ENCODE results near the gene TCP1. TPM values are rescaled to one million over a fixed set of nuclear protein-coding genes. Genes with fewer than 3 reads are reported as not detected.
A peak's percentile ranks its signal among the peaks of the same experiment; 100 is the strongest.

The TCP1 gene
- total RNA-seq, 1 donor from 2014 or later: 213 TPM

GRCh38 chr6:159762681-159763293 lies 26.6 kb downstream of the TCP1 start:
- Mint-ChIP-seq H3K9me3 (ENCODE audit: unreplicated experiment) (no peaks in the 10 kb centered on the region), H3K36me3 (ENCODE audit: low read depth, unreplicated experiment) (peaks cover 41% of the 10 kb centered on the region), H3K4me1 (ENCODE audit: unreplicated experiment) (peaks cover 35% of the 10 kb centered on the region), H3K27me3 (ENCODE audit: unreplicated experiment) (peaks cover 16% of the 10 kb centered on the region), H3K27ac (ENCODE audit: unreplicated experiment) (peak overlapping the region; percentile 50), H3K4me3 (ENCODE audit: unreplicated experiment) (peak overlapping the region; percentile 92)
- DNase-seq (ENCODE audit: low spot score): no peak
- no peak for TF ChIP-seq CTCF (IDR thresholded peaks at IDR 0.05; ENCODE audit: unreplicated experiment)

GRCh38 chr6:159761873-159762680 lies 27.3 kb downstream of the TCP1 start, which contains the start of gene ACAT2:
TSS of gene ACAT2 (plus strand) at chr6:159762045. CDS start at chr6:159762088, 43 bp downstream.
- H3K36me3 Mint-ChIP-seq (ENCODE audit: low read depth, unreplicated experiment): peaks cover 39% of the 10 kb centered on the region
- no peaks in the 10 kb centered on the region for H3K9me3 Mint-ChIP-seq (ENCODE audit: unreplicated experiment)
- H3K4me3 Mint-ChIP-seq (ENCODE audit: unreplicated experiment): peak within 1 kb of the TSS; percentile 94
- DNase-seq (ENCODE audit: low spot score): peak; percentile 91
- H3K27ac Mint-ChIP-seq (ENCODE audit: unreplicated experiment): peak within 1 kb of the TSS; percentile 99
- peaks cover 16% of the 10 kb centered on the region for H3K27me3 Mint-ChIP-seq (ENCODE audit: unreplicated experiment)
- H3K4me1 Mint-ChIP-seq (ENCODE audit: unreplicated experiment): peaks cover 35% of the 10 kb centered on the region
- TF ChIP-seq CTCF (IDR thresholded peaks at IDR 0.05; ENCODE audit: unreplicated experiment): no peak

GRCh38 chr6:159761129-159761872 lies 28.1 kb downstream of the TCP1 start:
- Mint-ChIP-seq H3K9me3 (ENCODE audit: unreplicated experiment) (no peaks in the 10 kb centered on the region), H3K27me3 (ENCODE audit: unreplicated experiment) (peaks cover 16% of the 10 kb centered on the region), H3K36me3 (ENCODE audit: low read depth, unreplicated experiment) (peaks cover 32% of the 10 kb centered on the region), H3K27ac (ENCODE audit: unreplicated experiment) (peak overlapping the region; percentile 99), H3K4me1 (ENCODE audit: unreplicated experiment) (peaks cover 35% of the 10 kb centered on the region), H3K4me3 (ENCODE audit: unreplicated experiment) (peak overlapping the region; percentile 94)
- DNase-seq (ENCODE audit: low spot score): peak; percentile 50
- no peak for TF ChIP-seq CTCF (IDR thresholded peaks at IDR 0.05; ENCODE audit: unreplicated experiment)

GRCh38 chr6:159760602-159761057 lies 28.8 kb downstream of the TCP1 start:
- peaks cover 16% of the 10 kb centered on the region for H3K27me3 Mint-ChIP-seq (ENCODE audit: unreplicated experiment)
- H3K4me3 Mint-ChIP-seq (ENCODE audit: unreplicated experiment): peak overlapping the region; percentile 94
- H3K36me3 Mint-ChIP-seq (ENCODE audit: low read depth, unreplicated experiment): peaks cover 29% of the 10 kb centered on the region
- peak overlapping the region; percentile 99 for H3K27ac Mint-ChIP-seq (ENCODE audit: unreplicated experiment)
- TF ChIP-seq CTCF (IDR thresholded peaks at IDR 0.05; ENCODE audit: unreplicated experiment): no peak
- DNase-seq (ENCODE audit: low spot score): peak; percentile 16
- peaks cover 33% of the 10 kb centered on the region for H3K4me1 Mint-ChIP-seq (ENCODE audit: unreplicated experiment)
- H3K9me3 Mint-ChIP-seq (ENCODE audit: unreplicated experiment): no peaks in the 10 kb centered on the region
